HG02642 (cell line): ENCODE measurements around the gene DMRT2.

ENCODE experiments used
- ATAC-seq: cut with Tn5 transposase; IDR thresholded peaks from one replicate; pipeline ENCODE4 v1.9.1; 2021; ENCODE audit warnings: mild to moderate bottlenecking; ENCODE audit not compliant: unreplicated experiment, poor library complexity

The DMRT2 gene

GRCh38 chr9:1086517-1086916 lies 36.4 kb downstream of the DMRT2 start:
- no peak for ATAC-seq

DNA sequence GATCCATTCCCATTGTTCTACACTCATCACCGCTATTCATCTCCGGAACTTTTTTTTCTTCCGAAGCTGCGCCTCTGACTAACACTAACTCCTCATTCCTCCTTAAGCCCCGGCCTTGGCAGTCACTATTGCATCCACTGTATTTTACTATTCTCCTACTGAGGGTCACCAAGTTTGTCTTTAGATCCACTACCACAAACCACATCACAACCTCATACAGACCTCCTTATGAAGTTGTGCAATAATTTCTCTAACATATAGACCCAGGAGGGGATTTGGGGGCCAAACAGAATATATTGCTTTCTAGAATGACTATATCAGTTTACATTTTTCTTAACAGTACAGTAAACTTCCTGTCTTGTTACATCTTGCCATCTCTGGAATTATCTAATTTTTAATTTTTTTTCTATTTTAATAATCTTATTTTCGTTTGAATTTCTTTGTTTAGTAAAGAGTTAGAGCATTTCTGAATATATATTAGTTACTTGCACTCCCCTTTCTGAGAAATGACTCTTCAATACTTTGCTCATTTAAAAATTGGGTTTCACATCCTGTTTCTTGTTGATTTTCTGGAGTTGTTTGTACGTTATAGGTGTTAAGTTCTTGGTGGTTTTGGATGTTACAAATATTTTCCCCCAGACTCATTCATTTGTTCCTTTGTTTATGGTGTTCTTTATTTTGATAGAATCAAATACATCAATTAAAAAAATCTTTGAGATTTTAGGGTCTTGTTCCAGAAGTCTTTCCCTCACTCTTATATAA lies 37.1 kb downstream of the DMRT2 start:
- ATAC-seq: no peak

- no peak for ATAC-seq
These were observed 44.6 kb downstream of the DMRT2 start for GRCh38 chr9:1094749-1095148.

DNA sequence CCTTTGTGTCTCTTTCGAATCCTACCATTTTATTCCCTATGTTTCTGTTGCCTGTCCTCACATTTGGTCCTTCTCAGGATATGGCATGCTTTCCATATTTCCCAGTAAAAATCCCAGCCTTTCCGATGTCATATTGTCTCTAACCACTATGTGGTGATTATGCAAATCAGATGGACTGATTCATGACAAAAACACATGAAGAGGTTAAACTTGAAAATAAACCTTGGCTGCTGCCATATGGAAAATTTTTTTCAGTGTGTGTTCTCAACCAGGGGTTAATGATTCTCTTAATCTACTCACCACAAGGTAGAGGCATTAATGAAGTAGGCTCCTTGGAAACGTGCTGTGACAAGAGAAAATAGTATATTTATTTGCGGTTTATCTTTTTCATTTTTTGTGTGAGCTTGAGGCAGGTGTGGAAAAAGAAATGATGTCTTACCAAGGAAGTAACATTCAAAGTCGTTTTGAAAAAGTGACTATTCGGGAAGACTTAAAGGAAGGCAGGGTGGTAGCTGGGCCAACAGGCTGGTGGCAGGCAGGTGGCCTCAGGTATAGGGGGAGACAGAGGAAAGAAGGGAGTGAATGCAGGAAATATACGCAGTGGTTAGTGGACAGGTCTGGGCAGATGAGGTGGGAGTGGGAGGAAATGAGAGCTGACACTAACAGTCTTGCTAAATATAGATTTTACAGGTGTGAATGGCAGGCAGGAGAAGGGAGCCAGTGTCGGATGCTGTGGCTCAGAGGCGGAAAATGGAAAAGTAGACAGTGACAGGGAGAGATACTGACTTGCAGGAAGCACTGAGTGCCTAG lies 46.2 kb downstream of the DMRT2 start:
- ATAC-seq: no peak

DNA sequence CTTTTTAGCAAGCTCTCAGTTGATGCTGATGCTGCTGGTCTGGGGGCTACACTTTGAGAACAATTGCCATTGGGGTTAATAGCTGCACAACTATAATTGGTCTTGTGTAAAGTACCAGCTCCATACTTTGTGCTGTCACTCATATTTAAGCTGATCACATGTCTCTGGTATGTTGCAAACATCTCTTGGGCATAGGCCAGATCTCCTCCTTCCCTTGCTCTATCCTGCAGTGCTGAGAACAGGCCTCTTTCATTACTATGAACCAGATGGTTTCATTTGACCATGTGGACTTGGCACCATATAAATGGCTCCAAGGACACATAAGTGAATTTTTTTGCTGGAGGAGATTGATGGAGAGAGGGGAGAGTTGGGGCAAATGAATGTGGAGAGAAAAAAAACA lies 48.4 kb downstream of the DMRT2 start:
- ATAC-seq: no peak

GRCh38 chr9:1100201-1100600 lies 50.0 kb downstream of the DMRT2 start:
- no peak for ATAC-seq

DNA sequence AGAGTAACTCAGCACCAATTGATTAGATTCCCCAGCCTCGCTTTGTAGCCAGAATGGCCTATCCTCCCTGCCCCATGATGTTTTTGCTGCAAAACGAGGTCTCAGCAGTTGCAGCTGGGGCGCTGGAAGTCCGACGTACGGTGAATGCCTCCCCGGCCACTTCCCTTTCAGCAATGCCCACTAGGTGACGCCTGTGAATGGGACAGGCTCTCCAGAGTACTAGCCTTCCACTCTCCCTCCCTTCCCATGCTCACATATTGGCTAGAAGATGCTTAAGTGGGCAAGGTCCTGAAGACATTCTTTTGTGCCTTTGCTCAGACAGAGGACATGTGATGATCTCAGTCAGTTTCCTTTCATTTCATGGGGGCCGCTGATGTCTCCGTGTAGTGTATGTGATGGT lies 50.8 kb downstream of the DMRT2 start:
- ATAC-seq: no peak

DNA sequence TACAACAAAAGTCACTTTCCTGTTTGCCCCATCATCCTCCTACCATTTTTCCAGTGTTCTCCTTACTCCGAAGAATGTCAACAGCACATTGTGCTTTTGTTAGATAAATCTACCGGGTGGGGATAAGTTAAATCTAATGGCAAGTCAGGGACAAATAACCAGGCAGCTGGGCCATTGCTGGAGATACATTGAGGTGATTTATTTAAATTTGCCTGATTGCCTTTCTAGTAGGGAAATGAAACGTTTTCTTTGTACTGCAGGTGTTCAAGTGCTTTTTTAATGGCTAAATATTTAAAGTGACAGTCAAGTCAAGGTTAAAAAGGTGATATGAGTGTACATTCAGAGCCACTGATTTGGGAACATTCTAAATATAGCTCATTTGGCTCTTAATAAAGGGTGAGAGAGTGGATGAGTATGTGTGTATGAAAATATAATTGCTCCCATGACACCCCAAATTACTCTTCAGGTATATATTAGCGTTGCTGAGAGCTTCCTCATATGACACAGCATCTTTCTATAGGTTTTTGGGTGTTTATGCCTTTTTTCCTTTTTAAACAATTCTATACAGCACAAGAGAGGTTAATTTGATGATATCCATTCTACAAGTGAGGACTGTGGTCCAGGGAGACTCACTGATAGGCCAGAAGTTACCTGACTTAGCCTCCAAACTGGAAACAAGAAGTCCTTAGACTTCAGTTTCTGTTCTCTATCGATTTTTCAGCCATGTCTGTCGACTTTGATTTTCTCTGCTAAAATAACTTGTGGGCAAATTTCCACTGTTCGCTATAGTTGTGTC lies 51.9 kb downstream of the DMRT2 start:
- no peak for ATAC-seq

- ATAC-seq: no peak
These were observed 52.4 kb downstream of the DMRT2 start for GRCh38 chr9:1102642-1102970.
